ENCODE results near the gene FAM180B.
"Not testable (repeated sequence)": the region's sequence is repeated elsewhere in the genome, so short reads cannot be mapped to it uniquely, and the experiment has no call there.

The FAM180B gene

DNA sequence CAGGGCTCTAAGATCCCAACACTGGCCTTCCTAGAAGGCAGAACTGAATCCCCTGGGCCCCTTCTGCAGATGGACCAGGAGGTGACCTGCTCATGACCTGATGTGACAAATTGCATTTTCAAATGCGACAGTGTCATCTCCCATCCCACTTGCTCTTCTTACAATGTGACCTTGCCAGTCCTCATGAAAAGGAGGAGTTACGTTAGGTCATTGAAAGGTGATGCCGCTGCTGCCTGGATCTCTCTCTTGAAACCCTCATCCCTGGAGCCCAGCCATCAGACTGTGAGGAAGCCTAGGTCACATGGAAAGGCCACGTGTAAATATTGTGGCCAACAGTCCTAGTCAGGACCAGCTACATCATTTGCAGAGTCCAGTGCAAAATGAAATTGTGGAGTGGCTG, 13.4 kb downstream of the FAM180B start:
- no peak for DNase-seq

DNA sequence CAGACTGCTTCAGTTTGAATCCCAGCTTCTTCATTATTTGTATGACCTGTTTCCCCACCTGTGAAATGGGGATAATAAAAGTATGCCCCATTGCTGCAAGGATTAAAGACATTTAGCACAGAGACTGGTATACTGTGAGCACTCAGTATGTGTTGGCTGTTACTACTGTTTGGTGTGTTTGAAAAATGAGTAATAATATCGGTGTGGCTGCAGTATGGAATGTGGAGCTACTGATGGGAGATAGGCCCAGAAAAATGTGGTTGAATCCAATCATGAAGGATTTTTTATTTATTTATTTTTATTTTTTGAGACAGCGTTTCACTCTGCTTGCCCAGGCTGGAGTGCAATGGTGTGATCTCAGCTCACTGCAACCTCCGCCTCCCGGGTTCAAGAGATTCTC, 16.8 kb downstream of the FAM180B start:
- no peak for DNase-seq

DNA sequence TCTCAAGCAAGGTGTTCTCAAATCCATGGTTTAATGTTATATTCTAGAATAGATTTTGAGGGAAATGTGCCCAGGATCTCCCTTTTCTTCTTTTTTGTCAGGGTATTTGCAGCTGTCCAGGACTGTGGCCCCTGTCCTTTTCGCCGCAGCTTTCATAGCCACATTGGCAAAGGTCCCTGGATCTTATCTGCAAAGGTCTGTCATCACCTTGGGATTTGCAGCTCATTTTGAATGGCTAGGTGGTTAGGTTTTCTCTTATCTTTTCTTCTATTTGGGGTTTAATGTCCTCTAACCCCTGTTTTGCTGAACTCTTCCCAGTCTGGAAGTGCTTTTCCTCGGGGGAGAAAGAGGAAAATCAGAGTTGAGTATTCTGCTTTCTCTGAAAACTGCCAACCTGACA, 19.4 kb downstream of the FAM180B start:
- DNase-seq: no peak

DNA sequence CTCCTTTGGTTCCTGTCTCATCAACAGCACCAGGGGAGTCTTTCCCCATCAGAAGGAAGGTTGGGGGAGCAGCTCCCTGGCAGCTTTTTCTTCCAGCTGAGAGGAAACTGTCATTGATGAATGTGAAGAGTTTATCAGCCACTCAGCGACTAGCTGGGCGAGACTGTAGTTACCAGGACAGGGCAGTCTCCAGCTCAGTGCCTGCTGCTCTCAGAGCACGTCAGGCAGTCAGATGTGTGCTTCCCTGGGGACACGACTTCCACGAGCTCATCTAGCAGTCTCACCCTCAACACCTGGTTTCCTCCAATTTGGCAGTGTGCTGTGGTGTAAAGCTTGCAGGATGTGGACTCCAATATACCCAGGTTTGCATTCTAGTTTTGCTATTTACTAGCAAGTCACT, 20.3 kb downstream of the FAM180B start:
- DNase-seq: peak; percentile 59

DNA sequence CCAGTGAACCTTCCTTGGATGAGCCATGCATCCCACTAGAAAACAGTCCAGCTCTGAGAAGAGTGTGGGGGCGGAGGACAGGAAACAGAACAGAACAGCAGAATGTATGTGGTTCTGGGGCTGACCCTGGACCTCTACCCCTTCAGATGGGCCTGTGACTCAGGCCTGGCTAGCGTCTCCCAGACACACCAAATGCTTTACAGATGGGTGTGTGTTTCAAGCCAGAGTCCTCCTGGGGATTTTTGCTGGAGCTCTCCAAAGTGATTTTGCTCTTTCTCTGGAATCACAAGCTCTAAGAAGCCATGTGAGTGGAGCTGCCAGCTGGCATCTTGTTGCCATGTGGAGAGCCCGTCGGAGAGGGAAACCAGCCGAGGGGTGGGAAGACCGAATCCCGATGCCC, 20.9 kb downstream of the FAM180B start:
- peak; percentile 46 for DNase-seq

DNA sequence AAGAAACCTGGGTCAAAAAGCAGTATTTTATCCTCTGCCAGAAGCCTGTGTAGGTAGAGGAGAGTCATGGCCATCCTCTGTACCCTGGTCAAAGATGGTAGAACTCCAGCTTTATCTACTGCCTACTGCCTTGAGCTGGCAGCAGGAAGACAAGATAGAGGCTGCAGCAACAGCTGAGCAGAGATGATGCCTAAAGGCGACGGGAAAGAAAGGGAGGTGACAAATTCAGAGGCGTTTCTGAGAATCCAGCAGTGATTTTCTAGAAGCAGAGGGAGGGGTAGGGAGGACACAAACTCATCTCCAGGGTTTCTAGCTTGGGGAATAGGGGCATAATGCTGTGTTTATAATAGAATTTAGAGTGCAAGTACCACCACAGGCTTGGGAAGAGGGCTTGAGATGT, 23.2 kb downstream of the FAM180B start:
- no peak for DNase-seq

DNA sequence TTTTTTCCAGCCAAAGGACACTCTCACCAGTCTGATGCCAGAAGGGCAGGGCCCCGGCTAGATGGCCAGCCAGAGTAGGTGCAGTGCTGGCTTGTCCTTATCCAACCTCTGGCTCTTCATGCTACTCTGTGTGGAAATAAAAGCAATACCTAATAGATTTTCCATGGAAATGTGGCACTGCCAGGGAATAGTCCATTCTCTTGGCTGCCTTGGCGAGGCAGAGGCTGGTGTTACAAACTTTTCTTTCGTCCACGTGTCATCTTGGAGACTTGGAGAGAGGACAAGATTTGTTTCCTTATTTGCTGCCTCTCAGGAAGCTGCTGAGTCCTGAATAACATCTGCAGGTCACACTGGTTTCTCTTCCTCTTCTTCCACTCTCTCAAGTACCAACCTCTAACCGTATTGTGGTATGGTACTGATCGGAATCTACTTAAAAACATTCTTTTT, 24.9 kb downstream of the FAM180B start:
- DNase-seq: no peak

DNA sequence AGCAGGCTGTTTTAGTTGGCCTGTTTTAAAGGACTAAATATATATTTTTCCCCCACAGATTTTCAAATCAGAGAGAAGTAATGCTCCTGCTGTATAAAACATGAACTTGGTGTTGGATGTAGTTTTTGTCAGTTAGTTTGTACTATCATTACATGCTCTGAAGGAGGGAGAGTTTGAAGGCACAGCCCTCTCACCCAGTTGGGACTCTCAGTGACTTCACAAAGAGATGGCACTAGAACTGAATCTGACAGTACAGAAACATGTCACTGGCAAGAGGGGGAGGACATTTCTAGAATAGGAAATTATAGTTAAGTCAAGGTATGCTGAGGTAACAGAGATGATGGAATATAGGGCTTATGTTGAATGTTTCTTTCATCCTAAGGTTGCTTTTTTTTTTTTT, 28.8 kb downstream of the FAM180B start:
- DNase-seq: no peak

DNA sequence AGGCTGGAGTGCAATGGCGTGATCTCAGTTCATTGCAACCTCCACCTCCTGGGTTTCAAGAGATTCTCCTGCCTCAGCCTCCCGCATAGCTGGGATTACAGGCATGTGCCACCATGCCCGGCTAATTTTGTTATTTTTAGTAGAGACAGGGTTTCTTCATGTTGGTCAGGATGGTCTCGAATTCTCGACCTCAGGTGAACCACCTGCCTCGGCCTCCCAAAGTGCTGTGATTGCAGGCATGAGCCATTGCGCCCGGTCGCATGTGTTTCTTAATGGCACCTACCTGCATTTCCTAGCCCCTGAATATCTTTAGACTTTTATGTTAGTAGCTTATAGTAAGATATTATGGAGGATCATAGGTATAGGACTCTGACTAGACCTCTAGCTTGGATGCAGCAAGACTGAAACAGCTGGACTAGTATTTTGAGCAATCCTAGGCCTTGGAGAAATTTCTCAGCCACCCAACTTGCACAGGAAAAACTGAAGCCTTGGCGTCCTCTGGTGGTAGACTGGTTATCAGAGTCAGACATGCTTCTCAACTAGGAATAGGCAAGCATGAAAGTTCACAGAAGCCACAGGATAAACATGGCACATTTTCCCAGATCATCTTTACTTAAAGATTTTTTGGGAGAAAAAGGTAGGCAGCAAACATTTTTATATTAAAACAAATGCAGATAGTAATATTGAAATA, 30.4 kb downstream of the FAM180B start:
- DNase-seq: peak; percentile 58

DNA sequence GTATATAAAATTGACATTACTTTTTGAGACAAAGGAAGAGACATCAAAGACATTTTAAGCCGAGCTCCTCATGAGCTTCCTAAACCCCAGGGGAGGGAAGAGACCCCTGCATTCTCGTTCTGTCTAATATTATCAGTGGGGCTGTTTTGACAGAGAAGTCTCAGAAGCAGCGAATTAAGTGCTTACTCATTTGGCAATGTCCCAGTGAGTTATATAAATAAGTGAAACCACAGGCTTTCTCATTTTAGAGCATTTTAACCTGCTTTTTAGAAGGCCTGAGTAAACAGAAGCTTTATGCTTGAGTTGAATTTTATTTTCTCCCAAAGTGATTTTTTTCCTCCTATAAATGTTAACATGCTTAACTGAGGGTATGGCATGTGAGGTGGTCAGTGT, 30.9 kb downstream of the FAM180B start:
- no peak for DNase-seq

DNA sequence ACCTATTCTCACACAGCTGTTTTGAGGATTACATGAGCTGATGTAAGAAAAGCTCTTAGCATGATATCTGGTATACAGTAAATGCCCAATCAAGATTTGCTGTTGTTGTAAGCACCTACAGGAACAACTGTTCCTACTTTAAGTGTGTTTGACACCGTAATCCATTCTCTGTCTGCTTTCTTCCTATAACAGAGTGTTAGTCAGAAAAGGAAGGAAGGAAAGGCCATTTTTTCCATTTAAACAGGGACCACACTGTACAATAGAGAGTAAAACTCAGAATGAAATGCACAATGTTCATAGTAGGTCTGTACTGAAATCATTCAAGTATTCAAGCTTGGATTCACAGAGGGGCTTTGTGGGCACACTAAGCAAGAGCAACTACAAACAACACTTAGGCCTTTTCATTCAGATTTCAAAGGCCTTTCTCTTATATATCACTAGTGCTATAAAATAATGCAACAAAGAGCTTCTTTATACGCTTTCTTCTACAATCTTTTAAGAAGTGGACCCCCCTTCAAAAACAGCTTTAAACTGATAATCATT, 34.4 kb downstream of the FAM180B start:
- DNase-seq: no peak

DNA sequence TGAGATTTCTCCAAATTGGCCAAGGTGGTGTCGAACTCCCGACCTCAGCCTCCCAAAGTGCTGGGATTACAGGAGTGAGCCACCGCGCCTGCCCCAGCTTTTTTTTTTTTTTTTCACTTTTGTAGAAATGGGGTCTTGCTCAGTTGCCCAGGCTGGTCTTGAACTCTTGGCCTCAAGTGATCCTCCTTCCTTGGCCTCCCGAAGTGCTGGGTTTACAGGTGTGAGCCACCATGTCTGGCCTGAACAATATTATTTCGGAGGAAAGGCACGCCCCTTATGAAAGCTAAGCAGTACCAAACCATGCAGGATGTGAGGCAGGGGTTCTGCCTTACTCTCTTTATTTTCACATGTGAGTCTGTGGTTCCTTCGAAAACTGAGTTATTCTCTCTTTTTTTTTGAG, 39.8 kb downstream of the FAM180B start:
- DNase-seq: no peak

DNA sequence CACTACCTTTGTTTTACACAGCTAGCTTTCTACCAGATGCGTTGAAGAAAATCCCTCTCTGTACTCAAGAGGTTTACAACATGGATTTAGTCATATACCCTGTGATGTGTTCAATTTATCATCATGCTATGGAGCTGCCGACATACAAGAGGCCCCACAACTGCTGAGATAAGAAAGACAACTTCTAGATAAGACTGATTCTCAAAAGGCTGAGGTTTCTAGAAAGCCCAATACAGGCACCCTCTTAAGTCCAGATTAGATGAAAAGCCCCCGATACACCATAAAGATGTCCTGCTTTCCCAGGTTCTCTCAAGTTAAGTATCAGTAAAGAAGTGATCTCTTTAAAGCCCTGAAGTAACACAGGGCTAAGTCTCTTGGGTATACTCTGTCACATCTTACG, 41.5 kb downstream of the FAM180B start:
- DNase-seq: no peak

DNA sequence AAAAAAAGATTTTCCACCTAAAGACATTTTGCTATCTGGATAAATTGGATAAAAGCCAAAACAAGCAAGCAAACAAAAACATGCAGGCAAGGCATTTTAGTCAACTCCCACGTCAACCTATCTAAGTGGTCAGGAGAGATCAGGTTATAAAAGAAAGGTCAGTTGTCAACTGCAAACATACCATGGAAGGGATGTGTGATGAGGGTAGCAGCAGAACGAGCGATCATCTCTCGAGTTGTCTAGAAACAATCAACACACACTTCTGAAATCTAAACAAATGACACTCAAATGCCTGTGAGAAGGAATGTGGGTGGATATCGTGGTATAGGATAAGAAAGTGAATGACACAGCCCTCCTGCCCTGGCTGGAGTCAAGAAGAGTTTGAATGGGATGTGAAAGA, 45.0 kb downstream of the FAM180B start:
- no peak for DNase-seq

DNA sequence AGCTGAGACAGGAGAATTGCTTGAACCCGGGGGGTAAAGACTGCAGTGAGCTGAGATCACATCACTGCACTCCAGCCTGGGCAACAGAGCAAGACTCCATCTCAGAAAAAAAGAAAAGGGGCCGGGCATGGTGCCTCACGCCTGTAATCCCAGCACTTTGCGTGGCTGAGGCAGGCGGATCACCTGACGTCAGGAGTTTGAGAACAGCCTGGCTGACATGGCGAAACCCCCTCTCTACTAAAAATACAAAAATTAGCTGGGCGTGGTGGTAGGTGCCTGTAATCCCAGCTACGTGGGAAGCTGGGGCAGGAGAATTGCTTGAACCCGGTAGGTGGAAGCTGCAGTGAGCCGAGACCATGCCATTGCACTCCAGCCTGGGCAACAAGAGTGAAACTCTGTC, 49.9 kb downstream of the FAM180B start:
- not testable (repeated sequence) for DNase-seq

Data from NCI-H2171 treated with DMSO at 0.1 percent for 48 hours (cell line).